Embryonic facial prominence (tissue), 1 donor: Measurements from ENCODE around the gene TMEM181.
"Not testable (repeated sequence)": the region's sequence is repeated elsewhere in the genome, so short reads cannot be mapped to it uniquely, and the experiment has no call there.

Experiments used
- DNase-seq: peaks from one replicate; pipeline ENCODE4 v3.0.0-alpha.2; 2016; ENCODE audit errors: extremely low spot score

Gene TMEM181

GRCh38 chr6:158595223-158595622 lies 35.3 kb downstream of the TMEM181 start:
- no peak for DNase-seq

- no peak for DNase-seq
Measured at GRCh38 chr6:158596861-158597260, 37.0 kb downstream of the TMEM181 start.

- DNase-seq: no peak
Measured at GRCh38 chr6:158597565-158597964, 37.7 kb downstream of the TMEM181 start.

- DNase-seq: no peak
Measured at GRCh38 chr6:158599635-158600034, 39.7 kb downstream of the TMEM181 start.

GRCh38 chr6:158603261-158604047 lies 43.6 kb downstream of the TMEM181 start:
- no peak for DNase-seq

GRCh38 chr6:158604048-158604406 lies 44.1 kb downstream of the TMEM181 start:
- DNase-seq: no peak

- peak; percentile 55 for DNase-seq
Measured at GRCh38 chr6:158605266-158605878, 45.5 kb downstream of the TMEM181 start.

- not testable (repeated sequence) for DNase-seq
Measured at GRCh38 chr6:158606011-158606410, 46.1 kb downstream of the TMEM181 start.

GRCh38 chr6:158606935-158607334 lies 47.0 kb downstream of the TMEM181 start:
- DNase-seq: no peak

- no peak for DNase-seq
Measured at GRCh38 chr6:158607411-158608170, 47.7 kb downstream of the TMEM181 start.

GRCh38 chr6:158608221-158608620 lies 48.3 kb downstream of the TMEM181 start:
- DNase-seq: no peak

- DNase-seq: no peak
Measured at GRCh38 chr6:158609455-158610155, 49.7 kb downstream of the TMEM181 start.

GRCh38 chr6:158610319-158610968 lies 50.6 kb downstream of the TMEM181 start:
- DNase-seq: no peak

GRCh38 chr6:158611039-158611438 lies 51.1 kb downstream of the TMEM181 start:
- DNase-seq: no peak

- no peak for DNase-seq
Measured at GRCh38 chr6:158611541-158612370, 51.9 kb downstream of the TMEM181 start.

- not testable (repeated sequence) for DNase-seq
Measured at GRCh38 chr6:158614606-158615005, 54.7 kb downstream of the TMEM181 start.

- not testable (repeated sequence) for DNase-seq
Measured at GRCh38 chr6:158618289-158618688, 58.4 kb downstream of the TMEM181 start.

- DNase-seq: no peak
Measured at GRCh38 chr6:158619922-158620801, 60.3 kb downstream of the TMEM181 start.

- DNase-seq: no peak
Measured at GRCh38 chr6:158620963-158621693, 61.2 kb downstream of the TMEM181 start.
